ENCODE data around the gene PILRB.
"Not testable (repeated sequence)": the region's sequence is repeated elsewhere in the genome, so short reads cannot be mapped to it uniquely, and the experiment has no call there.

The PILRB gene

DNA sequence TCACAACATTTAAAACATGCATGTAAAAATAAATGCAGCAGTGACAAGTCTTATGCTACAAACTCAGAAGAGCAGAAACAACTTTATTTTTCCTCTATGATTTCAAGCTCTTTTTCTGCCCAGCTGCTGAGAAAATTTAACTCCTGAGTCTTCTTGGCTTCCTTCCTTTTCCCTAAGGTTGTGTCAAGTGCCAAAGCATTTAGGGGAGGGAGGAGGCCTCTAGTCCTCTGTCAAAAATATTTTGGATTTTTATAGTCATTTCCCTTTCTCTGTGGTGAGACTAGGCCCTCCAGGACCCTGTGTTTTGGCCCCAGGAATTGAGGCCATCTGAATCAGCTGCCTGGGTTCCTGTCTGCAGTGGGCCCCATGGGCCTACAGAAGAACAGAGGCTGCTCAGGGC is 11.0 kb upstream of the PILRB start:
- TF ChIP-seq TAF1 (IDR thresholded peaks at IDR 0.05; ENCODE audit: borderline replicate concordance, low read depth, low read length), result no peak
- no peak for TF ChIP-seq POLR2A (IDR thresholded peaks at IDR 0.05; ENCODE audit: low read depth, low read length)
- FAIRE-seq (no peak), DNase-seq (ENCODE audit: insufficient read length) (no peak)

DNA sequence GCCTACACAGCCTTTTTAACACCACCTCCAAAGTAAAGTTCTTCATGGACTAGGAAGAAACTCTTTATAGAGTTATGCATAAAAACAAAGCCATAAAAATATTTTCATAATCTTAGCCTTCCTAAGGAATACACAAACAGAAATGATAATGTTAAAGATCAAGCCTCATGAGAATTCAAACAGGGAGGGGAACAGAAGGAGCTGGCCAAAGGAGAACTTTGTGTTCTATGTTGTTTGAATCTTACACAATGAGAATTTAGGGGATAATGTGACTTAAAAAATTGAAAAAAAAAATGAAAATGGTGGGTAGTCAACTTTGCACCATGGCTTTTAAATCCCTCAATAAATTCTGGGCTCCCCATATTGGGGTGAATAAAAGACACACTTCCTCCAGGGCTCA is 9.1 kb upstream of the PILRB start:
- TF ChIP-seq POLR2A (IDR thresholded peaks at IDR 0.05; ENCODE audit: low read depth, low read length) (no peak), TAF1 (IDR thresholded peaks at IDR 0.05; ENCODE audit: borderline replicate concordance, low read depth, low read length) (no peak), POLR2AphosphoS5 (IDR thresholded peaks at IDR 0.05; ENCODE audit: low read depth, low read length) (no peak)
- FAIRE-seq (no peak), DNase-seq (ENCODE audit: insufficient read length) (no peak)

GRCh38 chr7:100349757-100350156 is 8.2 kb upstream of the PILRB start:
- FAIRE-seq (no peak), DNase-seq (ENCODE audit: insufficient read length) (no peak)
- TF ChIP-seq POLR2A (IDR thresholded peaks at IDR 0.05; ENCODE audit: low read depth, low read length) (no peak), POLR2AphosphoS5 (IDR thresholded peaks at IDR 0.05; ENCODE audit: low read depth, low read length) (no peak), TAF1 (IDR thresholded peaks at IDR 0.05; ENCODE audit: borderline replicate concordance, low read depth, low read length) (no peak)

- no peak for TF ChIP-seq POLR2AphosphoS5 (IDR thresholded peaks at IDR 0.05; ENCODE audit: low read depth, low read length)
- TF ChIP-seq POLR2A (IDR thresholded peaks at IDR 0.05; ENCODE audit: low read depth, low read length), result peak; percentile 14; the same call in 1 of the 2 replicates
- DNase-seq (ENCODE audit: insufficient read length) (no peak), FAIRE-seq (no peak)
Observed at GRCh38 chr7:100351657-100352058, 6.3 kb upstream of the PILRB start.

DNA sequence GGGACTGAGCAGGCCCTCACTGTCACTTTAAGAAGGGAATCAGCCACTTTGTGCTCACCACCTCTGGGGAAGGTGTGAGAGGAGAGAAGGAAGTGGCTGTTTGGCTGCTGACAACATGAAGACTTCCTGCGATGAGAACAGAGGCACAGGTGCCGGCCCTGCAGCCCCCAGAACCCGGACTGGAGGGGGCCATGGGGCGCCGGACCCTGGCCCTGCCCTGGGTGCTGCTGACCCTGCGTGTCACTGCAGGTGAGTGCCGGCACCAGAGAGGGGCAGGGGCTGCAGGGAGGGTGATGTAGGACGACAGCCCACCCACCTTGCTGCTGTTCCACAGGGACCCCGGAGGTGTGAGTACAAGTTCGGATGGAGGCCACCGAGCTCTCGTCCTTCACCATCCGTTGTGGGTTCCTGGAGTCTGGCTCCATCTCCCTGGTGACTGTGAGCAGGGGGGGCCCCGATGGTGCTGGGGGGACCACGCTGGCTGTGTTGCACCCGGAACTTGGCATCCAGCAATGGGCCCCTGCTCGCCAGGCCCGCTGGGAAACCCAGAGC is 5.6 kb upstream of the PILRB start:
- peak; percentile 90 for FAIRE-seq
- not testable (repeated sequence) for DNase-seq (ENCODE audit: insufficient read length)

- DNase-seq (ENCODE audit: insufficient read length) (no peak), FAIRE-seq (no peak)
- TF ChIP-seq TAF1 (IDR thresholded peaks at IDR 0.05; ENCODE audit: borderline replicate concordance, low read depth, low read length) (no peak), POLR2AphosphoS5 (IDR thresholded peaks at IDR 0.05; ENCODE audit: low read depth, low read length) (0 out of 2 replicates have a peak, but pooled peaks have one; percentile 38), POLR2A (IDR thresholded peaks at IDR 0.05; ENCODE audit: low read depth, low read length) (no peak)
Observed at GRCh38 chr7:100352984-100353684, 4.8 kb upstream of the PILRB start.

GRCh38 chr7:100353685-100354330 is 4.1 kb upstream of the PILRB start:
- no peak for FAIRE-seq

GRCh38 chr7:100356416-100357068 is 1.4 kb upstream of the PILRB start:
- no peak for DNase-seq (ENCODE audit: insufficient read length)
- no peak for TF ChIP-seq TAF1 (IDR thresholded peaks at IDR 0.05; ENCODE audit: borderline replicate concordance, low read depth, low read length)
- TF ChIP-seq POLR2A (IDR thresholded peaks at IDR 0.05; ENCODE audit: low read depth, low read length), result no peak; the same call in 1 of the 2 replicates
- no peak for FAIRE-seq

More at GRCh38 chr7:100353685-100354330, 4.1 kb upstream of the PILRB start:
- DNase-seq (ENCODE audit: insufficient read length), result no peak
- no peak for TF ChIP-seq POLR2AphosphoS5 (IDR thresholded peaks at IDR 0.05; ENCODE audit: low read depth, low read length)
- TF ChIP-seq POLR2A (IDR thresholded peaks at IDR 0.05; ENCODE audit: low read depth, low read length), result peak; percentile 50; the same call in 1 of the 2 replicates

DNA sequence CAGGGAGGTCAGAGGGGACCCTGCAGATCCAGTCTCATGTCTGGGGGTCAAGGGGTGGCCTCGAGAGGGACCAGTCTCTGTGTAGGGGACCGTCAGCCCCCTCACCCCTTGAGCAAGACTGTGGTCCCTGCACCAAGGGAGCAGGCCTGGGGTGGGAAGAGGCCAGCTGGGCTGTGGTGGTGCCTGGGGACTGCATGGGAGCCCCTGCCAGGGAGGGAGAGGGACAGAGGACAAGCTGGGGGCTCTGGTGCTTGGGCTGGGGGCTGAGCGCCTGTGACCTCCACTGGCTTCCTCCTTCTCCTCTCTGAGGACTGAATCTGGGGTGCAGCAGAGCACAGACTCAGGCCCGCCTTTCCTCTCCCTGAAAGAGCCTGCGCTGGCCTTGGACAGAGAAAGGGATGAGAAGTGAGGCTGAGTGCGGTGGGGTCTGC is 771 bp upstream of the PILRB start:
- DNase-seq (ENCODE audit: insufficient read length), result no peak
- TF ChIP-seq POLR2A (IDR thresholded peaks at IDR 0.05; ENCODE audit: low read depth, low read length), result no peak
- TF ChIP-seq TAF1 (IDR thresholded peaks at IDR 0.05; ENCODE audit: borderline replicate concordance, low read depth, low read length), result no peak
- no peak for TF ChIP-seq POLR2AphosphoS5 (IDR thresholded peaks at IDR 0.05; ENCODE audit: low read depth, low read length)

DNA sequence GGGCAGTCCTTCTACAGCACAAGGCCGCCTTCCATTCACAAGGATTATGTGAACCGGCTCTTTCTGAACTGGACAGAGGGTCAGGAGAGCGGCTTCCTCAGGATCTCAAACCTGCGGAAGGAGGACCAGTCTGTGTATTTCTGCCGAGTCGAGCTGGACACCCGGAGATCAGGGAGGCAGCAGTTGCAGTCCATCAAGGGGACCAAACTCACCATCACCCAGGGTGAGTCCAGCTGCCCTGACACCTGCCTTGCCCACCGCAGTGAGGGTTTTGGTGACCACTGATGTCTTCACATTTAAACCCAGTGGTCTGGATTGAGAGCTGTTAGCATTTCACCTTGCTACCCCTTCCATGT is 918 bp downstream of the PILRB start:
- FAIRE-seq (no peak), DNase-seq (ENCODE audit: insufficient read length) (no peak)
- TF ChIP-seq POLR2AphosphoS5 (IDR thresholded peaks at IDR 0.05; ENCODE audit: low read depth, low read length) (no peak), TAF1 (IDR thresholded peaks at IDR 0.05; ENCODE audit: borderline replicate concordance, low read depth, low read length) (no peak), POLR2A (IDR thresholded peaks at IDR 0.05; ENCODE audit: low read depth, low read length) (no peak)

More for the DNA sequence above, 771 bp upstream of the PILRB start:
- no peak for FAIRE-seq

- TF ChIP-seq POLR2A (IDR thresholded peaks at IDR 0.05; ENCODE audit: low read depth, low read length) (no peak), TAF1 (IDR thresholded peaks at IDR 0.05; ENCODE audit: borderline replicate concordance, low read depth, low read length) (no peak), POLR2AphosphoS5 (IDR thresholded peaks at IDR 0.05; ENCODE audit: low read depth, low read length) (no peak)
Observed at GRCh38 chr7:100360135-100360854, 2.4 kb downstream of the PILRB start.

More at GRCh38 chr7:100360135-100360854, 2.4 kb downstream of the PILRB start:
- DNase-seq (ENCODE audit: insufficient read length), result no peak
- FAIRE-seq, result no peak

Measured in GM12892 (cell line).